GM23338 (cell line): ENCODE results near the gene SMARCC1. TPM values are rescaled to one million over a fixed set of nuclear protein-coding genes. Genes with fewer than 3 reads are reported as not detected.

Experiments
- ATAC-seq: fragments of 200-7000 bp; cut with Tn5 transposase; 3 replicates; pipeline ENCODE4 v1.9.1; 2020
- DNase-seq: peaks from one replicate; pipeline ENCODE4 v3.0.0-alpha.2; 2015; ENCODE audit warnings: low spot score
- H2AFZ ChIP-seq: fragments of 200-600 bp; sonication (generic); 2 replicates; pipeline ENCODE4 v1.8.0; 2016; ENCODE audit warnings: antibody characterized with exemption, mild to moderate bottlenecking, moderate library complexity
- H3F3A ChIP-seq: fragments of 200-600 bp; sonication (generic); replicated peaks from 2 replicates; pipeline ENCODE4 v1.8.0; 2017; ENCODE audit warnings: antibody characterized with exemption, mixed run types, low read depth
- H3K27ac ChIP-seq: fragments of 200-600 bp; sonication (generic); 2 replicates; pipeline ENCODE4 v1.6.1; 2016; ENCODE audit warnings: low read depth
- H3K27me3 ChIP-seq: fragments of 200-600 bp; sonication (generic); 2 replicates; pipeline ENCODE4 v1.8.0; 2016; ENCODE audit warnings: mild to moderate bottlenecking, mixed run types, moderate library complexity; ENCODE audit not compliant: insufficient read depth
- H3K36me3 ChIP-seq: fragments of 200-600 bp; sonication (generic); 2 replicates; pipeline ENCODE4 v1.8.0; 2016; ENCODE audit warnings: mild to moderate bottlenecking; ENCODE audit not compliant: insufficient read depth
- H3K4me1 ChIP-seq: fragments of 200-600 bp; sonication (generic); 2 replicates; pipeline ENCODE4 v1.8.0; 2016; ENCODE audit warnings: mild to moderate bottlenecking, moderate library complexity; ENCODE audit not compliant: insufficient read depth
- H3K4me2 ChIP-seq: fragments of 200-600 bp; sonication (generic); 2 replicates; pipeline ENCODE4 v1.7.1; 2017; ENCODE audit warnings: mixed run types
- H3K4me3 ChIP-seq: fragments of 200-600 bp; sonication (generic); 2 replicates; pipeline ENCODE4 v1.6.1; 2016; ENCODE audit warnings: mixed run types
- H3K79me2 ChIP-seq: fragments of 200-600 bp; sonication (generic); replicated peaks from 2 replicates; pipeline ENCODE4 v1.8.0; 2017; ENCODE audit warnings: mild to moderate bottlenecking; ENCODE audit not compliant: insufficient read depth
- H3K9me2 ChIP-seq: fragments of 200-600 bp; sonication (generic); 2 replicates; pipeline ENCODE4 v1.8.0; 2017; ENCODE audit not compliant: insufficient read depth
- H4K20me1 ChIP-seq: fragments of 200-600 bp; sonication (generic); replicated peaks from 2 replicates; pipeline ENCODE4 v1.8.0; 2017; ENCODE audit warnings: mild to moderate bottlenecking; ENCODE audit not compliant: insufficient read depth
- H3K27ac Mint-ChIP-seq: 2 replicates; pipeline ENCODE4 v1.8.0; 2020; ENCODE audit warnings: inconsistent platforms, mild to moderate bottlenecking, moderate library complexity, mixed read lengths
- H3K27me3 Mint-ChIP-seq: 3 replicates; pipeline ENCODE4 v1.8.0; 2022; ENCODE audit warnings: low read depth, mild to moderate bottlenecking, moderate library complexity, mixed read lengths, inconsistent platforms; ENCODE audit not compliant: insufficient read depth, poor library complexity
- H3K36me3 Mint-ChIP-seq: 3 replicates; pipeline ENCODE4 v1.8.0; 2021; ENCODE audit warnings: low read depth, mild to moderate bottlenecking, inconsistent platforms, moderate library complexity, mixed read lengths
- H3K4me1 Mint-ChIP-seq: 3 replicates; pipeline ENCODE4 v1.8.0; 2020; ENCODE audit warnings: mild to moderate bottlenecking, inconsistent platforms, mixed read lengths
- H3K4me3 Mint-ChIP-seq: 3 replicates; pipeline ENCODE4 v1.8.0; 2021; ENCODE audit warnings: moderate library complexity, mild to moderate bottlenecking, inconsistent platforms, mixed read lengths
- H3K9me3 Mint-ChIP-seq: 3 replicates; pipeline ENCODE4 v1.8.0; 2020; ENCODE audit warnings: moderate library complexity, mild to moderate bottlenecking, inconsistent platforms, mixed read lengths
- CREB1 ChIP-seq: fragments of 250-450 bp; sonication (Bioruptor Pico); IDR thresholded peaks from 2 replicates; pipeline ENCODE4 v1.5.0; 2020; ENCODE audit warnings: low read depth, mild to moderate bottlenecking, moderate library complexity
- ETS1 ChIP-seq: IDR thresholded peaks from 2 replicates; pipeline ENCODE4 v1.6.1; 2016; ENCODE audit warnings: antibody characterized with exemption
- EZH2 ChIP-seq: fragments of 200-600 bp; sonication (generic); IDR thresholded peaks from one replicate; pipeline ENCODE4 v1.8.0; 2017; ENCODE audit warnings: antibody characterized with exemption, mild to moderate bottlenecking, low read depth; ENCODE audit not compliant: unreplicated experiment
- JUNB ChIP-seq: IDR thresholded peaks from one replicate; pipeline ENCODE4 v1.6.1; 2016; ENCODE audit warnings: antibody characterized with exemption; ENCODE audit not compliant: unreplicated experiment
- POLR2AphosphoS5 ChIP-seq: IDR thresholded peaks from 2 replicates; pipeline ENCODE4 v1.6.1; 2016; ENCODE audit warnings: antibody characterized with exemption, low read depth
- REST ChIP-seq: IDR thresholded peaks from one replicate; pipeline ENCODE4 v1.6.1; 2018; ENCODE audit warnings: antibody characterized with exemption; ENCODE audit not compliant: unreplicated experiment
- ZNF114 ChIP-seq: fragments of 250-450 bp; sonication (Bioruptor Pico); IDR thresholded peaks from 2 replicates; pipeline ENCODE4 v1.5.0; 2020; ENCODE audit warnings: mild to moderate bottlenecking, moderate library complexity
- ZNF331 ChIP-seq: fragments of 250-450 bp; sonication (Bioruptor Pico); IDR thresholded peaks from 2 replicates; pipeline ENCODE4 v1.5.0; 2020; ENCODE audit warnings: low read depth, mild to moderate bottlenecking, moderate library complexity
- polyA plus RNA-seq: library from polyadenylated mRNA; unstranded; fragments of >200 nt; fragmentation: Nextera tagmentation; extraction: Ambion mirVana; gene quantifications from 2 replicates; pipeline ENCODE4 v1.2.1, GENCODE V29; 2016
- total RNA-seq: library from RNA; depleted of rRNA; stranded (reverse); fragments of >200 nt; shearing (Covaris generic); gene quantifications from 2 replicates; pipeline ENCODE4 v1.2.3, GENCODE V29; 2014
- TF ChIP-seq, protein P1 (sequence below), 2 experiments: fragments of 200-600 bp in 1 of 2; sonication (generic) in 1 of 2; conservative IDR thresholded peaks; 2 replicates each; pipeline versions ENCODE4 v1.5.1 to v1.6.1; 2016 to 2017; ENCODE audit warnings: antibody characterized with exemption in 2 of 2, low read depth in 2 of 2, mild to moderate bottlenecking in 2 of 2, moderate library complexity in 1 of 2

The SMARCC1 gene
- total and polyA plus RNA-seq, 2 experiments from 2014 or later, result 105 to 171 TPM

GRCh38 chr3:47681016-47681415, 100.7 kb downstream of the SMARCC1 start:
- Mint-ChIP-seq H3K27me3 (peaks cover 4% of the 10 kb centered on the region), H3K27ac (no peak overlapping the region), H3K4me1 (no peaks in the 10 kb centered on the region), H3K9me3 (no peaks in the 10 kb centered on the region), H3K36me3 (peaks cover 78% of the 10 kb centered on the region), H3K4me3 (no peak overlapping the region)
- H2AFZ ChIP-seq, result no peak overlapping the region
- H3K4me3 ChIP-seq, result no peak overlapping the region
- DNase-seq (no peak), ATAC-seq (no peak)
- TF ChIP-seq ZNF331 (CRISPR knock-in tag) (no peak), REST (no peak)
- TF ChIP-seq, protein P1, sequence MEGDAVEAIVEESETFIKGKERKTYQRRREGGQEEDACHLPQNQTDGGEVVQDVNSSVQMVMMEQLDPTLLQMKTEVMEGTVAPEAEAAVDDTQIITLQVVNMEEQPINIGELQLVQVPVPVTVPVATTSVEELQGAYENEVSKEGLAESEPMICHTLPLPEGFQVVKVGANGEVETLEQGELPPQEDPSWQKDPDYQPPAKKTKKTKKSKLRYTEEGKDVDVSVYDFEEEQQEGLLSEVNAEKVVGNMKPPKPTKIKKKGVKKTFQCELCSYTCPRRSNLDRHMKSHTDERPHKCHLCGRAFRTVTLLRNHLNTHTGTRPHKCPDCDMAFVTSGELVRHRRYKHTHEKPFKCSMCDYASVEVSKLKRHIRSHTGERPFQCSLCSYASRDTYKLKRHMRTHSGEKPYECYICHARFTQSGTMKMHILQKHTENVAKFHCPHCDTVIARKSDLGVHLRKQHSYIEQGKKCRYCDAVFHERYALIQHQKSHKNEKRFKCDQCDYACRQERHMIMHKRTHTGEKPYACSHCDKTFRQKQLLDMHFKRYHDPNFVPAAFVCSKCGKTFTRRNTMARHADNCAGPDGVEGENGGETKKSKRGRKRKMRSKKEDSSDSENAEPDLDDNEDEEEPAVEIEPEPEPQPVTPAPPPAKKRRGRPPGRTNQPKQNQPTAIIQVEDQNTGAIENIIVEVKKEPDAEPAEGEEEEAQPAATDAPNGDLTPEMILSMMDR (conservative IDR thresholded peaks at IDR 0.05; ENCODE audit: low read depth in 2 of 2), result no peak
- H3K4me2 ChIP-seq, result no peak overlapping the region
- H4K20me1 ChIP-seq, result peaks cover 28% of the 10 kb centered on the region
- H3K9me2 ChIP-seq, result no peaks in the 10 kb centered on the region
- peaks cover 79% of the 10 kb centered on the region for H3K36me3 ChIP-seq
- H3K27ac ChIP-seq, result peak overlapping the region; percentile 58; the same call in 1 of the 2 replicates
- no peaks in the 10 kb centered on the region for H3K27me3 ChIP-seq
- H3F3A ChIP-seq, result no peaks in the 10 kb centered on the region; the same call in 1 of the 2 replicates
- H3K4me1 ChIP-seq, result no peaks in the 10 kb centered on the region
- H3K79me2 ChIP-seq, result peaks cover 46% of the 10 kb centered on the region

GRCh38 chr3:47678446-47679338, 103.0 kb downstream of the SMARCC1 start:
- Histone ChIP-seq H3F3A (peaks cover 9% of the 10 kb centered on the region; the same call in 1 of the 2 replicates), H3K4me3 (no peak overlapping the region), H3K4me2 (no peak overlapping the region), H3K79me2 (peaks cover 23% of the 10 kb centered on the region), H3K9me2 (no peaks in the 10 kb centered on the region), H4K20me1 (peaks cover 37% of the 10 kb centered on the region), H3K4me1 (no peaks in the 10 kb centered on the region), H3K27ac (no peak overlapping the region), H2AFZ (no peak overlapping the region), H3K27me3 (no peaks in the 10 kb centered on the region), H3K36me3 (peaks cover 84% of the 10 kb centered on the region)
- Mint-ChIP-seq H3K36me3 (peaks cover 86% of the 10 kb centered on the region), H3K4me1 (no peaks in the 10 kb centered on the region), H3K27ac (no peak overlapping the region), H3K9me3 (no peaks in the 10 kb centered on the region), H3K27me3 (peaks cover 2% of the 10 kb centered on the region), H3K4me3 (no peak overlapping the region)
- ATAC-seq (no peak), DNase-seq (no peak)
- TF ChIP-seq ZNF114 (CRISPR knock-in tag) (no peak), REST (no peak), ZNF331 (CRISPR knock-in tag) (no peak), CREB1 (CRISPR knock-in tag) (no peak), POLR2AphosphoS5 (no peak), JUNB (no peak), ETS1 (no peak), EZH2 (no peak)
